ENCODE measurements around the gene ARID1B.

DNA sequence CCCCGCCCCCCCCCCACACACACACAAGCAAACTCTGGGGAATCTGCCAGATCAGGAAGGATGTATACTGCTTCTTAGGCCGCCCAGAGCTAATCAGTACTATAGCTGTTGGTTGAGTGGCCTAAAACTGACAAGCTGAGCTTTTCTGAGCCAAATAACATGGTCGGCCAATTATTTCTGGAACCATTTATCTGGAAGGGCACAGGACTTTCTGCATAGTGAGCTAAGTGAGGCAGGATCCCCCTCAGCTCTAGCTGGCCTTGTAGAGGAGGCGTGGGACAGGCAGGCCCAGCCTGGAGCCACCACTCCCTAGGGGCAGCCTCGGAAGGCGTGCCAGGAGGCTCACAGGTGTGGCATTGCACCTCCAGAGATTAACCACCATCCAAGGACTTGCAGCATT is 346.1 kb downstream of the ARID1B start:
- TF ChIP-seq, protein P1, sequence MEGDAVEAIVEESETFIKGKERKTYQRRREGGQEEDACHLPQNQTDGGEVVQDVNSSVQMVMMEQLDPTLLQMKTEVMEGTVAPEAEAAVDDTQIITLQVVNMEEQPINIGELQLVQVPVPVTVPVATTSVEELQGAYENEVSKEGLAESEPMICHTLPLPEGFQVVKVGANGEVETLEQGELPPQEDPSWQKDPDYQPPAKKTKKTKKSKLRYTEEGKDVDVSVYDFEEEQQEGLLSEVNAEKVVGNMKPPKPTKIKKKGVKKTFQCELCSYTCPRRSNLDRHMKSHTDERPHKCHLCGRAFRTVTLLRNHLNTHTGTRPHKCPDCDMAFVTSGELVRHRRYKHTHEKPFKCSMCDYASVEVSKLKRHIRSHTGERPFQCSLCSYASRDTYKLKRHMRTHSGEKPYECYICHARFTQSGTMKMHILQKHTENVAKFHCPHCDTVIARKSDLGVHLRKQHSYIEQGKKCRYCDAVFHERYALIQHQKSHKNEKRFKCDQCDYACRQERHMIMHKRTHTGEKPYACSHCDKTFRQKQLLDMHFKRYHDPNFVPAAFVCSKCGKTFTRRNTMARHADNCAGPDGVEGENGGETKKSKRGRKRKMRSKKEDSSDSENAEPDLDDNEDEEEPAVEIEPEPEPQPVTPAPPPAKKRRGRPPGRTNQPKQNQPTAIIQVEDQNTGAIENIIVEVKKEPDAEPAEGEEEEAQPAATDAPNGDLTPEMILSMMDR (conservative IDR thresholded peaks at IDR 0.05), result no peak
- no peak for TF ChIP-seq EZH2 (IDR thresholded peaks at IDR 0.05; ENCODE audit: low read depth)

Data from PC-9 (cell line).